NCI-H82 (cell line): ENCODE results near the gene PNPLA3.
"Not testable (repeated sequence)": the region's sequence is repeated elsewhere in the genome, so short reads cannot be mapped to it uniquely, and the experiment has no call there.

Experiments used
- DNase-seq: peaks from one replicate; lab custom pipeline; 2025; lab: John Stamatoyannopoulos, UW

Gene PNPLA3

DNA sequence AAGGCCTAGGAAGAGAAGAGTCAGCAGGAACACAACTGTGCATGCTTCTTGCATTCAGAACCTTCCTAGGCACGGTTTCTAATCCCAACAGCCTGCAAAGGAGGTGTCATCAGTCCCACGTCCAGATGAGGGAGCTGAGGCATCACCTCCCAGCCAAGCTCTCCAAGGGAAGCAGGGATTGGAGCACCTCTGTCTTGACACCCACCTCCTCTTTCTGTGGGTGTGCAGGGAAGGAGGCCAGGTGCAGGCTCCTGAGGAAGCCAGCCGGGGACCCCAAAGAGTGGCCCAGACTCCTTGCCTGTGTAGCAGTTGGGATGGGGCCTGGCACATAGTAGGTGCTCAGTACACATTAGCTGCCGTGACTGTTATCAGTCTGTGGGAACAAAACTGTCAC lies 33.7 kb upstream of the PNPLA3 start:
- DNase-seq = peak; percentile 40

DNA sequence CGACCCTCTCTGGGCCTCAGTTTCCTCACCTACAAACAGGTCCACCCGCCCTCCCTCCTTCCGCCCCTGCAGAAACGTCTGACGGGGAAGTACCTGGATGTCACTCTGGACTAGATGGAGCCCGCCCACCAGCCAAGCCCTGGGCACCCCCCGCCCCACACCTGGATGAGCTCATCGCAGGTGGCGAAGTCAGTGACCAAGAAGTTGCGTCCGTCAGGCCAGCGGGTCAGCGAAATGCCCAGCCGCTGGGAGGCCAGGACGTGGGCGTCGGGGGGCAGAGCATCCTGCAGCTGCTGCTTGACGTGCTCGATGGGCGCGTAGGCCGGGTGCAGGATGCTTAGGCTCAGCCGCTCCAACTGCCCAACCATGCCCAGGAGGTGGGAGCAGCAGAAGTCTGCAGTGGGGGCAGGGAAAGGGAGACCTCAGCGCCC lies 32.7 kb upstream of the PNPLA3 start:
- no peak for DNase-seq

DNA sequence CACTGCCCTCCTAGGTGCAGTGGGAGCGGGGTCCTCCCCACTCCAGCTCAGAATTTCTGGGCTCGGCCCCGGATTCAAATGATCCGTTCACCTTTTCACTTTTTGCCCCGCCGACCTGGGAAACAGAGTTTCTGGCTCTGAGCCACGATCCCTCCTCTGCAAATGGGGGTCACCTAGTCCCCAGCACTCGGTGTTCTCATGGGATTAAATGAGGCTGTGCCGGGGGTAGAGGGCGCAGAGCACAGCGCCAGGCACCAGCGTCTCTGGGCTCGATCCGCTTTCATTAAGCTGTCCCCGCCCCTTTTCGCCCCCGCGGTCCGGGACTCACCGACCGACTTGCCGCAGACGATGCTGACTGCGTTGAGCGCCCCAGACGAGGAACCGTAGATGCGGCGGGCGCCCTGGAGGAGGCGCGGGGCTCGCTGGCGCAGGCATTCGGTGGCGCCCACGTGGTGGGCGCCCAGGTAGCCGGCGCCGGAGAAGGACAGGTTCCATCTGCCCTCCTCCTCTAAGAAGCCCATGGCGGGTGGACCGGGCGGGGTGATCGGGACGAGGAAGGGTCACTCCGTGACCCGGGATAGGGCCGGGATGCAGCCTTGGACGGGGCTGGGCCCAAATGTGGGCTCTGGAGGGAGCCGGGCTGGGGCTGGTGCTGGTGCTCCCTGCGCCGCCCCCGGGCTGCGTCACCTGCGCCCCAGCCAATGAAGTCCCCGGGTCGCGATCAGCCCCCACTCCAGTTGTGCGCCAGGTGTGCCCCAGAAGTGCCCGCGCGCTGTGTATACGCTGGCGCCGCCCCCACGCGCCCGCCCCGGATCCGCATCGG lies 32.0 kb upstream of the PNPLA3 start, which contains the start of gene PNPLA5:
TSS of gene PNPLA5 (minus strand) at position 654 of the 823 bp plus-strand sequence. CDS start at position 521, 133 bp downstream.
- peak; percentile 33 for DNase-seq

DNA sequence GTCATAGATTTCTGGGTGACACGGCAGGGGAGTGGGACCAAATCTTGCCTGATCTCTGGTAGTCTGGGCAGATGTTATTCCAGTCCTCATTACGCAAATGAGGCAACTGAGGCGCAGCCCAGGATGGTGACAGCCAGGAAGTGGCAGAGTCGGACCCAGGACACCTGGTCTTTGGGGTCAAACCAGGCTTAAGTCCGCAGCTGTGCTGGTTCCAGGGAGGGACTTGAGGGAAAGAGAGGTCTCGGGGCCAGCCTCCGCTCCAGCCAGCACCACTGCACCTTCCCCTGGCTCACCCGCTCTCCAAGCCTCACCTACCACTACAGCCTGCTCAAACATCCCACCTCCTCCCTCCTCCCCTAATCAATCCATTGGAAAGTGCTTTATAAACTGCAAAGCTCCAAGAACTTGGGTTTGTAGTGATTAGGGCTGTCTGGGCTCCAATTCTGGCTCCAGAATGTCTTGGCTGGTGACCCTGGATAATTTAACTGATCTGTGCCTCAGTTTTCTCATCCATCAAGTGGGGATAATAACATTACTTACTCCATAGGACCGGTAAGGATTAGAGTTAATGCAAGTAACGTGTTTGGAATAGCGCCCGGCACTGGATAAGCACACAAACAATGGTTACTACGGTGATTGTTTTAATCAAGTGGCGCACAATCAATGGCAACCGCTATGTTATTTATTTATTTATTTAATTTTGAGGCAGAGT lies 31.3 kb upstream of the PNPLA3 start:
- DNase-seq = no peak

DNA sequence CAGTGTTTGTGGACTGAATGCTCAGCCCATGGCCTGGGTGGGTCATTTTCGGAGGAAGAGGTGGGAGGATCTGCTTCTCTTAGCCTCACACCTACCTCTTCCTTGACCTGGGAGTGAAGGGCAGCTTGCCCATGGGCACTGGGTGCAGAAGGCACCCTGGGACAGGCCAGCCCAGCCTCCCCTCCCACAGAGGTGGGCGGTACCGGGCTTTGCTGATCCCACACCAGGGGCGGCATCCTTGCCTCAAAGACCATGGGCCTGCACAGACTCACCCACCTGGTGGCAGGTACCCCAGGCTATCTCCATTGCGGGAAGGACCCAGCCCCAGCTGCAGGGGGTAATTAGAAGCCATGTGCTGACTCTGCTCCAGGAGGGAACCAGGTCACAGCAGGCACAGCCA lies 30.3 kb upstream of the PNPLA3 start:
- DNase-seq = no peak

DNA sequence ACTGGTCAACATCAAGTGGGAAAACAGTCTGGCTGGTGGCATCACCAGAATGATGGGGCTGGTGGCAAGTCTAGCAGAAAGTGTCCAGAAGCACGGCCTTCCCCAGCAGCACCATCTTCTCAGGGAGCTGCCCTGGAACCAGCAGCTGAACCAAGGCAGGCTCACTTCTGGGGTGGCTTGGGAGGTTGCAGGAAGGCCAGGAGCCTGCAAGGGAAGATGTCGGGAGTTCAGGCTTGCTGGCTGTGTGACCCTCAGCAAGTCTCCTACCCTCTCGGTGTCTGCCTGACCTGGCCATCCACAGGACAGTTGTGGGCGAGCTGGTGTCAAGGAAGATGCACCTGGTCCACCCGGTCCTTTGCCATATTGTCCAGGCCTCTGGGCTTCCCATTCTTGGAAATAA lies 29.5 kb upstream of the PNPLA3 start:
- DNase-seq = no peak

DNA sequence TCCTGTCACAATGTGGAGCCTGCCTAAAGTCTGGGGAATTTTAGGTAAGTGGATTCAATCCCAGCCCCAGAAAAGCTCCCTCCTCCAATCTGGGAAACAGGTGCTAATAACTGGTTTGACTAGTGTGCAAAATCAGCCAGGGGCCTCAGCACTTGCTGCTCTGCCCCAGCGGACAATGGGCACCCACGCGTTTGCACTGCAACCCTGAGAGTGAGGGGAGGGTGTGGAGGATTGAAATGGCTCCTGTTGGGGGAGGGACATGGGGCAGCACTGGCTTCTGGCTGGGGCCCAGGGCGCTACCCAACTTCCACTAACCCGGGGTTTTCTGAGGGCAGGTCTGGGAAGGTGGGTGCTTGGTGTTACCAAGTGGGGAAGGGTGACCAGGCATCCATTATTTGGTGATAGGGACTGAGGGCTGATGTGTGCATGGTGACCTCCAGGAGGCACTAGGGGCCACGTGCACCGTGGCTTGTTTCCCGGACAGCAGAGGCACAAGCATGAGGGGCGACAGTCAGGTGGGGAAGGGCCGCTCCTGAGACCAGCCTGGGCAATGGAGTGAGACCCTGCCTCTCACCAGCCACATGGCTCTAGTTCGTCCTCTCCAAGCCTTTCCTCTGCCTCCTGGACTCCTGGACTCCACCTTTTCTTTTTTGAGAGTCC lies 27.5 kb upstream of the PNPLA3 start:
- DNase-seq = no peak

DNA sequence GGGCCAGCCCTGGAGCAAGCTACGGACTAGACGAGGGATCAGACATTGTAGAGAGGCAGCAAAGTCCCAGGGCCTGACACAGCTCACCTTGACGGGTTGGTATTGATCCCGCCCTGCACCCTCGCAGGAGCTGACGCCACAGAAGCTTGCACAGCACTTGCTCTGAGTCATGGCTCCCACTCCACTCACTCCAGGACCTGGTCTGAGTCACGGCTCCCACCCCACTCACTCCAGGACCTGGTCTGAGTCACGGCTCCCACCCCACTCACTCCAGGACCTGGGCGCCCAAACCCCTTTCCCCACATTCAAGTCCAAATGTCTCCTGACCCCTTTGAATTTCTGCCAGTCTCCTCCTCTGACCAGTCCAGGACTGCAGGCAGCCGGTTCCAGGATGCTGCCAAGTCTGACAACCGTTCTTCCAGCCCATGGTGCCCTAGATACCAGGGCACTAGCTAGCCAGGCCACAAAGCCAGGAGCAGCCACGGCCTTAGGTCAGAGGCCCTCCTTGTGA lies 25.8 kb upstream of the PNPLA3 start:
- no peak for DNase-seq

DNA sequence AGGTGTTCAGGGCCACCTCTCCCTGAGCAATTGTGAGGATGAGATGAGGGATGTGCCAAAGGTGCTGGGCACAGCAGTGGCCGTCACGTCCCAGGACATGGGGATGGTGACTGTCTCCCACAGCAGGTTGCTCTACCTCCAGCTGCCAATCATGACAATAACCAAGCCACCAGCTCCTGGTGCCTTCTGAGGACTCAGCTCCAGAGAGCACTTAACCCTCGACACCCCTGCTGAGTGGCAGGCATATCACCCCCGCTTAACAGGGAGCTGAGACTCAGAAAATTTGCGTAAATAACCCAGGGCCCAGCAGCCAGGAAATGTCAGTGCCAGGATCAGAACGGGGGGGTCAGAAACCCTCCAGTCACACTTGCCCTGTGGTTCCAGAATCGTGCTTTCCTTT lies 23.4 kb upstream of the PNPLA3 start:
- no peak for DNase-seq

DNA sequence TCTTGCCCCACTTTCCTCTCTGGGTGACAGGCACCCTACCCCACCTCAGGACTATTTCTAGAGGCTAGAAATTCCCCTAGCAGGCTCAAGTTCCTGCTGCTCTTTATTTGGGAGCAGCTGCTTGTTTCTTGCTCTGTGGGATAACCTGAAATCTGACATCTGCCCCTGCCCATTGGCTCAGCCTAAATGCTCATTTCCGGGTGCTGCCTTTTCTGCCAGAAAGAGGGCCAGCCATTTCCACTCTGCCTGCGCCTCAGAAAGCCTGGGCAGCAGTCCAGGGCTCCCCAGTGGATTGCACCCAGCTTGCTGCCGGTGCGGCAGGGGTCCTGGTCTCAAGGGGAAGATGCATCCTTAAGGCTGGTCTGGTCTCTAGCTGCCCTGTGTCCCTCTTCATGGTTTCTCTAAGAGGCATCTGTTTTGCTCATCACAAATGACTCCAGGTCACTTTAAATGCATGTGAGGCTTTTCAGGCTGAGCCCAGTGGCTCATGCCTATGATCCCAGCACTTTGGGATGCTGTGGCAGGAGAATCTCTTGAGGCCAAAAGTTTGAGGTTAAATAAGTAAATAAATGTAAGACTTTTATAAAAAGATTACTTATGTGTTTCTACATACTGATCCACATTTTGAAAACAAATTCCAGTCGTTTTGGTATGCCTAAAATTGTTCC lies 21.5 kb upstream of the PNPLA3 start:
- no peak for DNase-seq

DNA sequence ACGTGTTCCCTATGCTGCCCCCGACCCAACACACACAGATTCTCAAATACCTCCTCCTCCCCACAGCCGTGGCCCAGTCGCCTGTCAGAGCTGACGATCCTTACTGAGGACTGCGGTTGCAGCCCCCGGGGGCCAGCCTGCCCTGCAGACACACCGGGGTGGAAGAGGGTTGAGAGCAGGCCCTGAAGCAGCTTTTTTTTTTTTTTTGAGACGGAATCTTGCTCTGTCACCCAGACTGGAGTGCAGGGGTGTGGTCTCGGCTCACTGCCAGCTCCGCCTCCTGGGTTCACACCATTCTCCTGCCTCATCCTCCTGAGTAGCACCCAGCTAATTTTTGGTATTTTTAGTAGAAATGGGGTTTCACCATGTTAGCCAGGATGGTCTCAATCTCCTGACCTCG lies 20.6 kb upstream of the PNPLA3 start:
- not testable (repeated sequence) for DNase-seq

DNA sequence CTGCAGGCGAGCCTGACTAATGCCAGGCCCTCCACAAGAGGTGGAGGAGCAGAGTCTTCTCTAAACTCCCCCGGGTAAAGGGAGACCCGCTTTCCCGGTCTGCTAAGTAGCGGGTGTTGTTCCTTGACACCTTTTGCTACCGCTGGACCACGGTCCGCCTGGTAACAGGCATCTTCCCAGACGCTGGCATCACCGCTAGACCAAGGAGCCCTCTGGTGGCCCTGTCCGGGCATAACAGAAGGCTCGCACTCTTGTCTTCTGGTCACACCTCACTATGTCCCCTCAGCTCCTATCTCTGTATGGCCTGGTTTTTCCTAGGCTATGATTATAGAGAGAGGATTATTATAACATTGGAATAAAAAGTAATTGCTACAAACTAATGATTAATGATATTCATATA lies 19.2 kb upstream of the PNPLA3 start:
- DNase-seq = peak; percentile 10

DNA sequence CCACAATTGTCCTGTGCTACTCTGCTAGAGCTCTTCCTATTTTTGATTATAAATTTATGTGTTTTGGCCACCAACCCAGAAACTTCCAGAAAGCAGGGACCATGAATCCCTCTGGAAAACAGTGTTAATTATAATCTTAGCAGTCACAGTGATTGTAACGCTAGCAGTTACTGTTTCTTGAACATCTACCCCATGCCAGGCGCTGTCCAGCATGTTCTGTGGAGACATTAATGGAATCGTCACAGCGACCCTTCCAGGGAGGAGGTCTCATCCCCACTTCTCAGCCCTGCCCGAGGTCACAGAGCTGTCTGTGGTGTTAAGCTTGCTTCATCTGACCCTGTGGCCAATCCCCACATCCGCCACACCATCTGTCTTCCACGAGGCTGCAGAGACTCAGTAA lies 17.9 kb upstream of the PNPLA3 start:
- peak; percentile 69 for DNase-seq

DNA sequence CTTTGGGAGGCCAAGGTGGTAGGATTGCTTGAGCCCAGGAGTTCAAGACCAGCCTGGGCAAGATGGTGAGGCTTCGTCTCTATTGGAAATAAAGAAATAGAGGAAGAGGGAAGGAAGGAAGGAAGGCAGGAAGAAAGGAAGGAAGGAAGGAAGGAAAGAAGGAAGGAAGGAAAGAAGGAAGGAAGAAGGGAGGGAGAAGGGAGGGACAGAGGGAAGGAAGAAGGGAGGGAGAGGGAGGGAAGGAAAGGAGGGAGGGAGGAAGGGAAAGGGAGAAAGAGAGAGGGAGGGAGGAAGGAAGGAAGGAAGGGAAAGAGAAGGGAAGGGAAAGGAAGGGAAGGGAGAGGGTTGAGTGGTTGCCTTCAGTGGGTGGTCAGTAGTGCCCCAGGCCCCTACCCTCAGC lies 13.9 kb upstream of the PNPLA3 start:
- no peak for DNase-seq

DNA sequence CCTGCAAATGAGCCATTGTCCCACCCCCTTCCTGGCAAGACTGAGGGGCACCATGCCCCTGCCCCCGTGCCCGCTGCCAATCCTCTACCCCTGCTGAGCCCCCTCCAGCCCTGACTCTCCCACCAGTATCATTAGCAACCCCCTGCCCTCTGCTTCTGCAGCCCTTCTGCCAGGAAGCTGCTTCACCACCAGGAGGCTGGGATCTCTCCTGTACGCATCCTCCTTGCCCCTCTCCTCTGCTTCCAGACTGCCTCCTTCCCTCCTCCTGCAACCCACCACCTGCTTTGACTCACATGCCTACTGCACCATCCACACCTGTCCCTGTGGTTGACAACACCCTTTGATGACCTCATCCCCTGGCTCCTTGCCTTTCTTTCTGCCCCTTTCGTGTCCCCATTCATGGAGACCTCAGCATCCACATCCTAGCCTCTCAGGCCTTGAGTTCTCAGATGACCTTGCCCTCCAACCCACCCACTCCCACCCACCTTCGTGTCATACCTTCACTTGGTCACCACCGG lies 13.4 kb upstream of the PNPLA3 start:
- no peak for DNase-seq

DNA sequence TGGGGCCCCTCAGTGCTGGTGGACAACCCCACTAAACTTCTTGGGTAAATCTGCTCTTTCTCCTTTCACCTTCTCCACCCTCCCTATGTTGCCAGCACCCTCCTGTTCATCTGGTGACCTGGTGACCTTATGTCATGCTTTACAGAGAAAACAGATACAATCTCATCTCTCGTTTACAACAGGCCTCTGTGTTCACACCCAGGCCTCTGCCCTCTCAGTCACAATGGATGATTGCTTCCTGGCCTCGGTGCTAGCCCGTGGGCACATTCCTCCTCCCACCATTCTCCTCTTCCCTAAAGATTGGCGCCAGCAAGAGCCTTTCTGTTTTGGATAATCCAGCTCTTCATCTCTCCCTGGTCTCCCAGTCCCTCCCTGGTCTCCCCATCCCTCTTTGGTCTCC lies 12.3 kb upstream of the PNPLA3 start:
- DNase-seq = no peak

DNA sequence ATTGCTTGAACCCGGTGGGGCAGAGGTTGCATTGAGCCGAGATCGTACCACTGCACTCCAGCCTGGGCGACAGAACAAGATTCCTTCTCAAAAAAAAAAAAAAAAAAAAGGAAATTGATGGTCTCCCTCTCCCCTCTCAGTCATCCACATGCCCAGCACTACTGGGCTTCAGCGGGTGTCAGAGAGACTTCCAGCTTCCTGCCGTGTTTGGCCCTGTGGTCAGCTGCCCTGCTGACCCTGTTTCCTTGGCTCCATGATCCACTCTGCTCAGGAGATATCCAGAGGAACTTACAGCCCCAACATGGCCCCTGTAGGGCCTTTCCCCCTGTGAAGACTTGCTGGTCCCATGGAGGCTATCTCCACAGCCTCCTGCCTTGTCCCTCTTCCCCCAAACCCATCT lies 6.1 kb upstream of the PNPLA3 start:
- DNase-seq = no peak

DNA sequence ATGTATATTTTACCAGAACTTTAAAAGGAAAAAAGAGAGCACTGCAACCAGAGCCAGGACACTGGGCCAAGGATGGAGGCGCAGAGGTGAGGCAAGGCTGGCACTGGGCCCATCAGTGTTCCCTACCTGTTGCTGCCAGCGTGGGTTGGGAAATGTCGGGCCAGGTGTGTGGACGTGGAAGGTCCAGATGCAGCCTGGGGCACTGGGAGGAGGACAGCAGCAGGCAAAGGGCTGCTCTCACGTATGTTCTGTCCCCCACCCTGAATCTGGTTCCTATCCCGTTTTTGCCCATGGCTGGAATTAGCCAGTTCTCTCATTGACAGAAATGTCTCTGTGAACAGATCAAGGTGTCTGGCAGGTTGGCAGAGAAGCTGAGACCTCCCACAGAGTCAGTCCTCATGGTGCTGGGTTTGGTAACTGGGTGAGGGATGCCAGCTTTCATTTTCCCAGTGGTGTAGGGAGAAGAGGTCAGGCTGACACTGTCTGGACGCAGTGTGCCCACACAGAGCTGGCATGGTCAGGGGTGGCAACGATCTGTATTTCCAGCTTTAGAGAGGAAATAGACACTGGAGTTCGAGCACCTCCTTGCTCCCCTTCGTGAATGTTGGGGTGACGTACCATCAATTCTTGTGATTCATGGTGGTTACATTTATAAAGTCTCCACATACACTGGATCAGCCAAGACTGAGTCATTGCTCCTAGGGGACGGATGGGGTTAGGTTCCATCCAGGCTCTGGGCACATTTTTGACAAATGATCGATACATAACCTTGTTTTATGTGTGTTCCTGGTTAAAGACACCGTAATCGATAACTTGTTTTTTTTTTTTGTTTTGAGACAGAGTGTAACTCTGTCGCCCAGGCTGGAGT lies 4.3 kb upstream of the PNPLA3 start:
- no peak for DNase-seq

DNA sequence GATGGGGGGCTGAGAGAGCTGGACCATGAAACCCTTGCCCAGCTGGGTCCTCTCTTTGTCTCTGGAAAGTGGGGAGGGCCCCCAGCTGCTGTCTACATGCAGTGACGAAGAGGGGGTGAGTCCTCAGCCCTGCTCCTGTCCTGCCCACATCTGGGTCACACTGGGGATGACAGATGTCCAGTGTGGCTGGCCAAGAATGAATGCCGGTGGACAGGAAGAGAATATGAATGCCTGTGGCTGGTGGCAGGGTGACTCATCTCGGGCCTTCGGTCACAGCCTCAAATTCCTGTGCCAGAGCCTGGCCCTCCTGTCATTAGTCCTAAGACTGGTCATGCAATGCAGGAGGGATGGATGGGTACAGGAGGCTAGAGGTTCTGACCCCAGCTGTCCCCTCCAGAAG lies 2.2 kb upstream of the PNPLA3 start:
- no peak for DNase-seq

DNA sequence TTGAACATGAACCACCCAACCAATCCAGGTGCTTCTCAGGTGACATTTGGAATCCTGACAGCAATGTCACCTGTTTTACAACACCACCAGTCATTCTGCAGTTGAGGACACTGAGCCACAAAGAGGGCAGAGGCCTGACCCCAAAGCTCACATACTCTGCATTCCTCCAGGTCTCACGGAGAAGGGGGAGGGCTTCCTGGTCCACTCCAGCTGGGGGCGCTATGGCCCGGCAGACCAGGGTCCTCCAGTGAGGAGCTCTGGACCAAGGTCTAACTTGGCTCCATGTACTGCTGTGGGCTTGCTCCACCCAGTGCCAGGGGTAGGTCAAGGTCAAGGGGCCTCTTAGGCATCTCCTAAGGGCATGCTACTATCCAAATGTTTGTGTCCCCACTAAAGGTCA lies 1.5 kb upstream of the PNPLA3 start:
- DNase-seq = no peak

DNA sequence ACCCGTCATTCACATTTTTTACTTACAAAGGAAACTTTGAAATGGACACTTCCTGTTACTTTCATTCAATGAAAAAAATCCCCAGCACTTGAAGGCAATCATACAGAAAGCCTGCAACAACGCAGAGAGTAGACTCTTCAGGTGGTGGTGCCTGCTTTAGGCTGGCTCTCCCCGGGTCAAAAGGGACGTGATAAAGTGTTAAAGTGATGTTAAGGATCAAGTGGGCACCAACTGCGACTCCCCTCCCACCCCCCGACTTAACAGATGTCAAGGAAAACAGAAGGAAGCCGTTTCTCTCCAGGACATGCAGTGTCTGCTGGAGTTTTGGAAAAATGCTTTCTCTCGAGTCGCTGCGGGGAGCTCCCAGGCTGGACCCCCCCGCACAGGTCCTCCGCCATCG lies 414 bp upstream of the PNPLA3 start:
- no peak for DNase-seq
